HCT116 (cell line): ENCODE data around the gene FNBP1L. TPM values are rescaled to one million over a fixed set of nuclear protein-coding genes. Genes with fewer than 3 reads are reported as not detected.

Experiments
- ATAC-seq: fragments of 200-7000 bp; cut with Tn5 transposase; 2 replicates; pipeline ENCODE4 v1.9.1; 2020; ENCODE audit warnings: mild to moderate bottlenecking, moderate library complexity
- BruUV-seq: library from RNA; stranded (reverse); fragments of 400-500 nt; replicated peaks from 2 replicates; lab custom pipeline; 2021; lab: Mats Ljungman, UMichigan
- CTCF ChIA-PET: fragments of 300-600 bp; sonication (Branson Sonifier 250); formaldehyde crosslinking; loops from one replicate; lab custom pipeline; 2021; ENCODE audit warnings: antibody characterized with exemption; lab: Charles Lee
- POLR2A ChIA-PET: fragments of 300-600, 350-600 bp; sonication (Branson Sonifier 250); formaldehyde crosslinking; loops from one replicate; lab custom pipeline; 2021; ENCODE audit warnings: antibody characterized with exemption; lab: Charles Lee
- RAD21 ChIA-PET, 2 experiments: fragments of 300-600 bp; sonication (Branson Sonifier 250); formaldehyde crosslinking; loops; one replicate each; lab custom pipeline; 2023; ENCODE audit warnings: low total read pairs in 2 of 2; ENCODE audit not compliant: uncharacterized antibody in 2 of 2, unreplicated experiment in 2 of 2, low non-redundant PET in 1 of 2; lab: Charles Lee
- DNase-seq: peaks from one replicate; pipeline ENCODE4 v3.0.0-alpha.2; 2010; ENCODE audit warnings: low read depth, low spot score
- H2AFZ ChIP-seq: fragments of 200-600 bp; shearing (Covaris generic), sonication (generic); 2 replicates; pipeline ENCODE4 v1.6.1; 2017; ENCODE audit warnings: low read depth, mixed run types, mixed read lengths, antibody characterized with exemption, low read length; ENCODE audit not compliant: poor library complexity, severe bottlenecking
- H3K27ac ChIP-seq: 2 replicates; pipeline ENCODE4 v1.5.1; 2012; ENCODE audit warnings: low read depth, low read length
- H3K27me3 ChIP-seq: fragments of 200-600 bp; sonication (generic); 2 replicates; pipeline ENCODE4 v1.6.1; 2016; ENCODE audit warnings: mixed run types, low read length, mixed read lengths; ENCODE audit not compliant: insufficient read depth
- H3K36me3 ChIP-seq, 2 experiments: fragments of 200-500 bp in 1 of 2; fragments of 200-600 bp in 1 of 2; sonication (Bioruptor generic) in 1 of 2; sonication (generic) in 1 of 2; 2 replicates each; pipeline versions ENCODE4 v1.5.1 to v1.6.1; 2014 to 2016; ENCODE audit warnings: low read length in 2 of 2, inconsistent platforms in 1 of 2, mixed read lengths in 1 of 2, mixed run types in 1 of 2; ENCODE audit not compliant: insufficient read depth in 2 of 2, control insufficient read depth in 1 of 2
- H3K4me1 ChIP-seq, 2 experiments: fragments of 200-600 bp in 1 of 2; sonication (generic) in 1 of 2; 2 replicates each; pipeline versions ENCODE4 v1.5.1 to v1.6.1; 2012 to 2017; ENCODE audit warnings: low read length in 2 of 2, inconsistent platforms in 1 of 2, mild to moderate bottlenecking in 1 of 2, mixed read lengths in 1 of 2, mixed run types in 1 of 2, moderate library complexity in 1 of 2; ENCODE audit not compliant: insufficient read depth in 2 of 2, control insufficient read depth in 1 of 2
- H3K4me2 ChIP-seq: fragments of 200-600 bp; sonication (generic); 2 replicates; pipeline ENCODE4 v1.6.1; 2017; ENCODE audit warnings: mixed run types, low read length, mixed read lengths
- H3K4me3 ChIP-seq, 2 experiments: fragments of 200-600 bp in 1 of 2; sonication (generic) in 1 of 2; replicated peaks in 1 of 2; 2 replicates each; pipeline ENCODE4 v1.5.1; 2011 to 2016; ENCODE audit warnings: low read length in 2 of 2, control low read depth in 1 of 2, low read depth in 1 of 2, mild to moderate bottlenecking in 1 of 2, mixed read lengths in 1 of 2, mixed run types in 1 of 2
- H3K79me2 ChIP-seq: fragments of 200-600 bp; sonication (generic); 2 replicates; pipeline ENCODE4 v1.6.1; 2017; ENCODE audit warnings: mild to moderate bottlenecking, mixed run types, low read length, moderate library complexity, mixed read lengths; ENCODE audit not compliant: insufficient read depth
- H3K9ac ChIP-seq: fragments of 200-600 bp; sonication (generic); 2 replicates; pipeline ENCODE4 v1.6.1; 2016; ENCODE audit warnings: low read length, mixed read lengths
- H3K9me2 ChIP-seq: fragments of 200-600 bp; sonication (generic), shearing (Covaris generic); 2 replicates; pipeline ENCODE4 v1.6.1; 2017; ENCODE audit warnings: mixed run types, mild to moderate bottlenecking, moderate library complexity; ENCODE audit not compliant: insufficient read depth
- H3K9me3 ChIP-seq, 2 experiments: fragments of 200-500 bp in 1 of 2; fragments of 200-600 bp in 1 of 2; sonication (Bioruptor generic) in 1 of 2; sonication (generic) in 1 of 2; 2 replicates each; pipeline ENCODE4 v1.6.1; 2014 to 2017; ENCODE audit warnings: low read length in 2 of 2, mixed read lengths in 2 of 2, inconsistent platforms in 1 of 2, low read depth in 1 of 2, mild to moderate bottlenecking in 1 of 2, mixed run types in 1 of 2, moderate library complexity in 1 of 2; ENCODE audit not compliant: control insufficient read depth in 1 of 2, insufficient read depth in 1 of 2
- H4K20me1 ChIP-seq: fragments of 200-600 bp; sonication (generic), shearing (Covaris generic); 2 replicates; pipeline ENCODE4 v1.6.1; 2017; ENCODE audit warnings: mixed run types, mild to moderate bottlenecking, moderate library complexity; ENCODE audit not compliant: insufficient read depth
- ATF3 ChIP-seq: IDR thresholded peaks from 2 replicates; pipeline ENCODE4 v1.6.1; 2012
- CBX3 ChIP-seq: IDR thresholded peaks from 2 replicates; pipeline ENCODE4 v1.6.1; 2012; ENCODE audit warnings: low read depth
- CTCF ChIP-seq, 3 experiments: fragments of 200-600 bp in 1 of 3; sonication (generic) in 1 of 3; IDR thresholded peaks in 2 of 3; conservative IDR thresholded peaks in 1 of 3; 2 replicates each; pipeline ENCODE4 v1.5.1; 2012 to 2017; ENCODE audit warnings: low read depth in 2 of 3, low read length in 2 of 3, antibody characterized with exemption in 1 of 3, borderline replicate concordance in 1 of 3, control low read depth in 1 of 3, mild to moderate bottlenecking in 1 of 3, mixed read lengths in 1 of 3, mixed run types in 1 of 3, moderate library complexity in 1 of 3; ENCODE audit not compliant: insufficient read depth in 1 of 3
- EGR1 ChIP-seq: IDR thresholded peaks from 2 replicates; pipeline ENCODE4 v1.6.1; 2012; ENCODE audit warnings: low read depth
- ELF1 ChIP-seq: IDR thresholded peaks from 2 replicates; pipeline ENCODE4 v1.6.1; 2012; ENCODE audit warnings: low read depth, borderline replicate concordance
- EZH2 ChIP-seq: fragments of 200-600 bp; sonication (generic); IDR thresholded peaks from 2 replicates; pipeline ENCODE4 v1.6.1; 2017; ENCODE audit warnings: antibody characterized with exemption, mixed run types
- FOSL1 ChIP-seq: IDR thresholded peaks from 2 replicates; pipeline ENCODE4 v1.6.1; 2012; ENCODE audit warnings: low read depth
- JUND ChIP-seq: IDR thresholded peaks from 2 replicates; pipeline ENCODE4 v1.6.1; 2012
- POLR2AphosphoS5 ChIP-seq: IDR thresholded peaks from 2 replicates; pipeline ENCODE4 v1.6.1; 2011; ENCODE audit warnings: mild to moderate bottlenecking, low read depth, low read length, moderate library complexity
- REST ChIP-seq: IDR thresholded peaks from 2 replicates; pipeline ENCODE4 v1.6.1; 2012; ENCODE audit warnings: low read depth
- SIN3A ChIP-seq: IDR thresholded peaks from 2 replicates; pipeline ENCODE4 v1.6.1; 2012; ENCODE audit warnings: low read depth
- SP1 ChIP-seq: IDR thresholded peaks from 2 replicates; pipeline ENCODE4 v1.6.1; 2012; ENCODE audit warnings: low read depth
- SRF ChIP-seq: IDR thresholded peaks from 2 replicates; pipeline ENCODE4 v1.6.1; 2012; ENCODE audit warnings: low read depth
- TCF7L2 ChIP-seq: IDR thresholded peaks from 2 replicates; pipeline ENCODE4 v1.7.0; 2011; ENCODE audit warnings: borderline replicate concordance, inconsistent platforms; ENCODE audit not compliant: insufficient read depth, insufficient read length; ENCODE audit errors: extremely low read depth
- YY1 ChIP-seq: IDR thresholded peaks from 2 replicates; pipeline ENCODE4 v1.6.1; 2011; ENCODE audit warnings: low read length, low read depth, moderate library complexity, mild to moderate bottlenecking; ENCODE audit not compliant: insufficient replicate concordance; ENCODE audit errors: extremely low read depth
- ZFX ChIP-seq: fragments of 450-650 bp; IDR thresholded peaks from 2 replicates; pipeline ENCODE4 v1.6.1; 2017
- ZNF274 ChIP-seq: fragments of 200-500 bp; sonication (Bioruptor generic); IDR thresholded peaks from 2 replicates; pipeline ENCODE4 v1.6.1; 2014; ENCODE audit warnings: mild to moderate bottlenecking, low read depth, low read length, inconsistent platforms
- intact Hi-C: fragments of 100-400 bp; cut with micrococcal nuclease; formaldehyde crosslinking; loops from 2 replicates; pipeline ENCODE4 v1.10.0; 2022
- total RNA-seq: library from RNA; stranded (reverse); gene quantifications from one replicate; pipeline ENCODE4 v1.2.1, GENCODE V29; 2021; ENCODE audit not compliant: unreplicated experiment

FNBP1L gene
- total RNA-seq, 1 experiment from 2014 or later, result 26.1 TPM

GRCh38 chr1:93516164-93516563 is 68.2 kb downstream of the FNBP1L start (continued):
- TF ChIP-seq CTCF (IDR thresholded peaks at IDR 0.05 in 2 of 3, conservative IDR thresholded peaks at IDR 0.05 in 1 of 3; ENCODE audit: borderline replicate concordance in 1 of 3, insufficient read depth in 1 of 3, low read depth in 2 of 3, low read length in 2 of 3), result no peak
- TF ChIP-seq FOSL1, result no peak
- no peak for TF ChIP-seq SP1
- TF ChIP-seq YY1, result no peak

GRCh38 chr1:93518516-93518915 is 70.6 kb downstream of the FNBP1L start:
- H3K9me3 ChIP-seq, result no peaks in the 10 kb centered on the region
- ChIA-PET CTCF (no interaction called here), RAD21 (no interaction called here), POLR2A (no interaction called here)
- ATAC-seq (no peak), DNase-seq (no peak)
- H4K20me1 ChIP-seq, result no peaks in the 10 kb centered on the region
- H3K4me2 ChIP-seq, result no peak overlapping the region
- BruUV-seq, result no TSS peak
- peaks cover 4 to 15% of the 10 kb centered on the region in 2 experiments; a peak in 3 of 4 replicates for H3K4me1 ChIP-seq
- H3K4me3 ChIP-seq, result no peak overlapping the region
- H3K36me3 ChIP-seq, result no peaks in the 10 kb centered on the region
- no peaks in the 10 kb centered on the region; the same call in 1 of the 2 replicates for H3K79me2 ChIP-seq
- no peak for TF ChIP-seq CBX3
- TF ChIP-seq ZFX, result no peak
- TF ChIP-seq REST, result no peak
- TF ChIP-seq ELF1, result no peak
- no peak for TF ChIP-seq TCF7L2
- no peak for TF ChIP-seq SIN3A
- TF ChIP-seq SP1, result no peak
- no peak for TF ChIP-seq ATF3
- no peak for TF ChIP-seq ZNF274
- no peak for TF ChIP-seq SRF
- TF ChIP-seq EZH2, result no peak
- no peak for TF ChIP-seq EGR1
- TF ChIP-seq FOSL1, result no peak
- no peak for TF ChIP-seq JUND
- no peak for TF ChIP-seq CTCF (IDR thresholded peaks at IDR 0.05 in 2 of 3, conservative IDR thresholded peaks at IDR 0.05 in 1 of 3; ENCODE audit: borderline replicate concordance in 1 of 3, insufficient read depth in 1 of 3, low read depth in 2 of 3, low read length in 2 of 3)
- no peak for TF ChIP-seq YY1
- TF ChIP-seq POLR2AphosphoS5, result no peak
- no peaks in the 10 kb centered on the region for H3K27me3 ChIP-seq
- H3K9ac ChIP-seq, result no peak overlapping the region
- H3K9me2 ChIP-seq, result no peaks in the 10 kb centered on the region
- intact Hi-C loops, result no loop called here
- H2AFZ ChIP-seq, result no peak overlapping the region
- no peak overlapping the region for H3K27ac ChIP-seq
